GM18502 (cell line): ENCODE measurements around the gene R3HDM2.
"Not testable (repeated sequence)": the region's sequence is repeated elsewhere in the genome, so short reads cannot be mapped to it uniquely, and the experiment has no call there.

Experiments used
- ATAC-seq: cut with Tn5 transposase; IDR thresholded peaks from one replicate; pipeline ENCODE4 v1.9.1; 2021; ENCODE audit warnings: mild to moderate bottlenecking; ENCODE audit not compliant: unreplicated experiment, poor library complexity

The R3HDM2 gene

DNA sequence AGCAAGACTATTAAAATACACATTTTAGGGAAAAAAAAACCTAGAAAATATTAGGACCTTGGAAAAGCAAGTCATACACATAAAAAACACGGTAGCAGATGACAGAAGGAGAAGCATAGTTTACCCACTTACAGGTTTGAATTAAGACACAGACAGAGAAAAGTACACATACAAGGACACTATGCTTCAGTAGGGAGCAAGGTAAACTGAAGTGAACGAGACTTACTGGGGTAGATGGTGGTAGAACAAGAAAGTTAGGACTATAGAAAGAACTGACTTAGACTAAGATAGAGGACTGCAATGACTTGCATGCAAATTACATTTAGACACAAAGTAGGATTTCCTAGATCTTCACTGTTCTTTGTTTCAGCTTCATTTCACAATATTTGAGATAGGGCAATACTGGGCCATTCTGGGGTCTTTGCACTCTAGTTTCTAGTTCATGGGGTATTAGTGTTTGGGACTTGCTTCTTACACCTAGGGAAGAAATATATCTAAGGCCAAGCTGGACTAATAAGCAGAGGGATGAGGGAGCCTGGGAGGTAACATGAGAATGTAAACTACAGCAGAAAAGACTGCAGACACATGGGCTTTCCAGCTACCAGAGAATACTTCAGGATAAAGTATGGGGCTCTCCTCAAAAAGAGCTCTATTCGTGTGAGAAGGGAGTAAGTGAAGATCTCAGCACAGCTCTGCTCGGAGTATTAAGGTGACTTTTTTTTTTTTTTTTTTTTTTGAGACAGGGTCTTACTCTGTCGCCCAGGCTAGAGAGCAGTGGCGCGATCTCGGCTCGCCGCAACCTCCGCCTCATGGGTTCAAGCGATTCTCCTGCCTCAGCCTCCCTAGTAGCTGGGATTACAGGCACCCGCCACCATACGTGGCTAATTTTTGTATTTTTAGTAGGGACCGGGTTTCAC, 152.1 kb downstream of the R3HDM2 start:
- no peak for ATAC-seq

DNA sequence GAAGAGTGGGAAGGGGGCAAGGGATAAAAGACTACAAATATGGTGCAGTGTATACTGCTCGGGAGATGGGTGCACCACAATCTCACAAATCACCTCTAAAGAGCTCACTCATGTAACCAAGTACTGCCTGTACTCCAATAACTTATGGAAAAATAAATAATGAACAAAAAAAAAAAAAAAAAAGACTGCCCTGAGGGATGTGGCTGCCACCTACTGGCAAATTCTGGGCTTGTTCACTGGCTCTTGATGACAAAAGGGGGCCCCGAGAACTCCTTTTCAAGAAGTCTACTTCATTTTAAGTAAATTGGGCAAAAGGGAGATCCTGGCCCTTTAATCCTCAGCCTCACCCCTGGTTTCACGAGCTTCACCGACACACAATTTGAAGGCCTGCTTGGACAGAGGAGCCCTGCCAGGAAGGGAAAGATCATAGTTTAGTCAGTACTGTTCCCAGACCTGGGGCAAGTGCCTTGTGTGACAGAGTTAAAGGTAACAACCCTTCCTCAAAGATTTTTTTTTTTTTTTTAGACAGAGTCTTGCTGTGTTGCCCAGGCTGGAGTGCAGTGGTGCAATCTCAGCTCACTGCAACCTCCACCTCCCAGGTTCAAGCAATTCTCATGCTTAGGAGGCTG, 153.8 kb downstream of the R3HDM2 start:
- ATAC-seq, result no peak

DNA sequence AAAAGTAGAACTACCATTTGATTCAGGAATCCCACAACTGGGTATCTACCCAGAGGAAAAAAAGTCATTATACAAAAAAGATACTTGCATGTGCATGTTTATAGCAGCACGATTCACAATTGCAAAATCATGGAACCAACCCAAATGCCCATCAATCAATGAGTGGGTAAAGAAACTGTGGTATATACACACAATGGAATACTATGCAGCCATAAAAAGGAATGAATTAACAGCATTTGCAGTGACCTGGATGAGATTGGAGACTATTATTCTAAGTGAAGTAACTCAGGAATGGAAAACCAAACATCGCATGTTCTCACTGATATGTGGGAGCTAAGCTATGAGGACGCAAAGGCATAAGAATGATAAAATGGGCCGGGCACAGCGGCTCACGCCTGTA, 154.6 kb downstream of the R3HDM2 start:
- not testable (repeated sequence) for ATAC-seq

DNA sequence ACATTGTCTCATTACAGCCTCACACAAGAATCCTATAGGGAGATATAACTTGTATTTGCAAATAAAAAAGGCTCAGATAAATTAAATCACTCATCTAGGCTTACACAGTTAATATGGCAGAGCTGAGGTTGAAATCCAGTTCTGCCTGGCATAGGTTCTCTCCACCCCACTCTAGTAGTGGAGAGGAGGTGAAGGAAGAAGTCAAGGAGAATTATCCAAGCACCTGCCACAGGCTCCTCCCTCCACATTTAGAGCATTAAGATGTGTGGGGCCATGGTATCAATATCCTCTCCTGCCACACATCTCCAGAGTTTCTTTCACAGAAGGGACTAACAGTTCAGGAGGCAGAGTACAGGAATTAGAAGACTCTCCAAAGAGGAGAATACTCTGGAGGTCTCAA, 157.3 kb downstream of the R3HDM2 start:
- ATAC-seq, result no peak

DNA sequence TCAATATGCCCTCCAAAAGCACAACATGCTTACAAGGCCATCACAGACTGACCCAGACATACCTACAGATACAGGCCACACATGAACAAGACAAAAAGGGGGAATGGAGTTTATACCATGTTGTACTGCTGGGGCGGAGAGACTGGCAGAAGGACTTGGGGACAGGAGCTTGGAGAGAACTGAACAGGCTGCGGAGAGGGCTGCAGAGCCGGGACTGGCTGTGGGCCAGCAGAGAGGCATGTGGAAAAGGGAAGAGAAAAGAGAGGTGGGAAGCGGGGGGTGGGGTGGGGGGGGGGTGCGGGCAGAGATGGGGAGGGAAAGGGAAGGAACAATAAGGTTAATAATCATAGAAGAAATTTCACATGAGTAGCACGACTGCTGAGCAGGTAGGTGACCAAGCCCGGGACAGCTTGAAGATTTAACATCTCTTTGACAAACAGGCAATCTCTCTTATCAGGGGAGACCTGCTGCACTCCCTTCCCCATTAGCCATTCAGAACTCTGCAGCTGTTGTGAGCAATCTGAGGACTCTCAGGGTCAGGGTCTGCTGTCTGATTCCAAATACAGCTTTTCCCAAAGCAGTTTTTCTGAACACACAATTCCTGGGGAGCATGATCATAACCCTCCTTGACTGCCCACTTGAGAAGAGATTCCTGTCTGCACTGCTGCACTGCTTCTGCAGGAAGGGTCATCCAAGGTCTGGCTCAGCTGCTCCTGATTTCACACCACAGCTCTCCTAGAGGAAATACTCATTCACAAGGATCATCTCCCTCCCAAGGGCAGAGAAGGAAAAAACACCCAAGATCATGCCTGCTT, 158.3 kb downstream of the R3HDM2 start:
- no peak for ATAC-seq

DNA sequence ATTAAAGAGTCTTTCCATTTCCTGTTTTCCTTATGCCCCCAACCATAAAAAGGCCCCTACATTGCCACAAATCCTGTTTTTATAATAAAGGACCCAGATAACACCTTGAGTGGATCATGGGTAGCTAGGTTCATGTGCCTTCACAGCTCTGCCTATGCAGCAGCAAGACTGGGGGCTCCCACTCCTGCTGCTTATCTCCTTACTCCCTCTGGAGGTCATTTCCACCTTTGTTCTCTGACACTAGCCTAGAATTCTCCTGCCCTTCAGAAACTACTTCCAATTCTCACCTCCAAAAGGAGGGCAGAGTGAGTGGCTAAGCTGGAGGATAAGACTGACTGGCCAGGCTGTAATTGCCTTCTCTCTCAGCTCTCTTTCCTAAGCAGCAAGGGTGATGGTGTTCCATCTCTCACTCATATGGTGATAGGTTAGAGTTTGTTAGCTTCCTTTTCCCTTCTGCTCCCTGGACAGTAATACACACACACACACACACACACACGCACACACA, 159.8 kb downstream of the R3HDM2 start:
- ATAC-seq, result no peak

DNA sequence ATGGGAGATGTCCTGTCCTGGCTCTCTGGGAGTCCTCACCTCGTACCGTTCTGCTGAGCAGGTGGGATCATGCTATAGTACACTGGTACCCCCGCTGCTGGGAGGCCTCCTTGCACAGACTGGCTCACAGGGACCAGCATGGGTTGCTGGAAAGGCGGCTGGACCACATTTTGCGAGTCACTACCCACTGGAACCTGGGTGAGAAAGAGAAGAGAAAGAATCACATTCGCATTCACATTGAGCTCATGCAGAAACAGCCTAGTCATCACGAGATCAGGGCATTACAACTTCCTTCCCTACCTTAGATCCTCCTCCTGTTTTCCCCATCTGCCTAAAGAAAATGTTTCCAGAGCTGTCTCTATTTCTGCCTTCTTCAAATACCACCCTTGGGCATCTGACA, 162.6 kb downstream of the R3HDM2 start:
- no peak for ATAC-seq

DNA sequence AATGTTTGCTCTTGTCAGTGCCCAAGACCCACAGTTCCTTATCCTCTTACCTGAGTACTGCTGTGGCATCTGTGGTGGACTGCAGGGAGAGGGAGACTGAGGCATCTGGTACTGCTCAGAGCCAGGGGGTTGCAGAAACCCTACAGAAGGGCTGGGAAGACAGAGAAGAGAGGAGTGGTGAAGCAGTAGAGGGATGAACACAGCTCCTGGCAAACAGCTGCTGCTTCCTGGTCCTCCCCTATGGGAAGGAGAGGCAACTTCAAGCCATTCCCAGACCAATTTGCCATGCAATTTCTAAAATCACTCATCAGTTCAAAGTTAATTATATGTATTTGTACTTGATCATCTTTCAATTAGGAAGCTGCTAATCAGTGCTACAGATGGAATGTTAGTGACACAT, 164.2 kb downstream of the R3HDM2 start:
- no peak for ATAC-seq

DNA sequence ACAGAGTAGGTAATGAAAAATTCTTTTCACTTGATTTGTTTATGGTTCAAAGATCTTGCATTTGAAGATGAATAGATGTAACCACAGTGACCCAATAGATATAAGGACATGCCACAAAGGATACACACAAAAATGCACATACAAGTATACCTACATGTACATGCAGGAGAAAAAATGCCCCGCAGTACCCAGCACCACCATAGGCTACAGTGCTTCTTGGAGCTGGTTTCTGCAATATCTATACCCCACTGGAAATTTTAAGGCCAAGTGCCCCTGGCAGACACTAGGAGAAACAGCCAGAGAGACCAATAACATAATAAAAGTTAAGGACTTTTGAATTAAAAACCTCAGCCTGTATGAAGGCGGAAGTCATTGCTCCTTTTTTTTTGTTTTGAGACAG, 167.7 kb downstream of the R3HDM2 start:
- no peak for ATAC-seq

DNA sequence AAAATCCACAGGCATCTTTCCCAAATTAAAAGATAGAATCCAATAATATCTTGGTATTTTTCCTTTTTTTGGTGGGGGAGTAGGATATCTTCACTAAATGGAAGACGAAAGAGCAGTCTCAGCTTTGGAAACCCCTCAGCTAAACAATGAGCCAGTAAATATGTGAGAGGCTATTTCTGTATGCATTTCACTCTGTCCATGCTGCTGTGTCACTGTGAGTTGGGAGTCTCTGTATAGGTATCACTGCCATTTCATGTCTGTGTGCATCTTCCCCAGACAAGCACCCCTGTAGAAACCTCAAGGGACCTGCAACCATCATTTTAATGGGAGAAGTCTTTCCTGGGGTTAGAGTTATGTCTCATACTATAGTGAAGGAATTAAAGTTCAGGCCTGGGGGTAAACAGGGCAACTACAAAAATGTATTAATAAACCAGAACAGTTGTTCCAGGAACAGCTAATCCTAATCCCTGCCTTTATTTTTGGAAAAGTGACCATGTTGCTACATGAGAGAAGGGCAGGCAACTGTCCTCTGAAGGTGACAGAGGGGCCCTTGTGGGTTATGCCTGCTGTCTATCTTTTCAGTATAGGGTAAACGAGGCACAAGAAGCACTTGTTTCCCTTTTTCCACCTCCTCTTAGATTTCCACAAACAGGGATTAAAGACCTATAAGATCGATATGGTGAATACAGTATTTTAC, 168.6 kb downstream of the R3HDM2 start:
- ATAC-seq, result no peak

DNA sequence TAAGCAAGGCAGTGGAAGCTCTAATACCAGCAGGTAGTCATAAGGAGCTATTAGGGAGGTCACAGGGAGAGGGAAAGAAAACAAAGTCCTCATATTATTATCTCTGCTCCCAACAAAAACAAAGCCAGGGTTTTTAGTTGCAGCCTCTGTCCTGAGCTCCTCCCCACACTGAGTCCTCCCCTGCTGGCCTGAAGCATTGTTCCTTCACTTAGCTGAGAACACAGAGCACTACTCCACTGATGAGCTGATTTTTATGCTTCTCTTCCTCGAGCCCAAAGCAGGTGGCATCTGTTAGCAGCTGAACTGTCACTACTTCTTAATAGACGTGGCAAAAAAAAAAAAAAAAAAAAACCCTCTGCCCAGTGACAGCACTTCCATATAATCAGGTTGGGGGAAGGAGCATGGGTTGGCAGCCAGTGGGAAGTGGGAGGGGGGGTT, 169.4 kb downstream of the R3HDM2 start:
- ATAC-seq, result no peak

DNA sequence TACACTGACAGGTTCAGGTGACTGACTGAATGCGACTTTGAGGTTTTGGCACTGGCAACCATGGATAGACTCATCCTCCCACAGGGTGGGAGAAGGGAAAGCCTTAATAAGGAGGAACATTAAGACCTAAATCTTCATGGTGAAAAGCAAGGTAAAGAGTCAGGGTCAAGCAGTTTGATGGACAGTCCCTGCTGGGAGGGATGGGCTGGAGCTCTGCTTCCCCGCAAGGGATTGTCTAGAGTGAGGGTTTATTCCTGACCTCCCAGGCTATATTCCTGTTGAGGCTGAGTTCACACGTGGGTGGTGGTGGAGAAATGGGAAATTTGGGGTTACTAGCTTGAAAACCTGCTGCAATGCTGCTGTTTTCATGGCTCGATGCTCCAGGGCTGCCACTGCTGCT, 170.5 kb downstream of the R3HDM2 start:
- ATAC-seq, result no peak

DNA sequence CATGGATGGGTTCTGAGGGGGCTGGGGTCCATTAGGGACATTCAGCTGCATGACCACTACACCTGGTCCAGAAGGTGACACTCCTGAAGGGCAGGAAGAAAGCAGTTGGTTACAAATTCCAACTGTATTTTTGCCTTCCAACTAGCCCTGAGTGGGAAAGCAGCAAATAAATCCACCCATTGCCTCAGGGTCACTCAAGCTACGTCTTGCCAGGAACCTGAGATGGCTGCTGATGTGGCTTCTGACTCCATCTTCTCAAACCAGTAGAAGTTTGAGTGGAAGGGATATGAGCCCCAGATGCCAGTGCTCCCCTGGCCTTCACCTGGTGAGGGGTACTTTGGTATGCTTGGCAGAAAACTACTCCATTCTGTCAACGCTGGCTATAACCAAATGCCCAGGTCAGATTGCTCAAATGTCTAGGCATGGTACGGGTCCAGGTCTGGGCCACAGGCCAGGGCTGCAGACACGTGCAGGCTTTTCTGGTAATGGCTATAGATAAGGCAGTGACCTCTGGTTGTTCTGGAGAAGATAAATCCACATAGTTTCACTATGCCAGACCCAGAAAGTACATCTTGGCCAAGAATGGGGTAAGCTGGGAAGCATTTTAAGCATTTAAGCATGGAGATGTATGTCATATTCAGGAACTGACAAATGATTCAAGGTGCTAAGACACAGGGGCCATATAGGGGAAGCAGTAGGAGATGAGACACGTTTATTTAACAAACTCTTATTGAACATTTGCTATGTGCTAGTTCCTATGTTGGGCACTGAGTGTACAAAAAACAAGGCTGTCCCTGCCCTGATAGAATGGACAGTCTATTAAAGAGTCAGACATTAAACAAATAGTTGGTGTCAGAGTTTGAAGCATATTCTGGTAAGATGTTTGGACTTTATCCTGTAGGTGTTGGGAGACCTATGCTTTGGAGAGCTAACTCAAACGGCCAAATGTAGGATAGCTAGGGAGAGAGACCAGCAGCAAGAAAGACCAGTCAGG, 171.6 kb downstream of the R3HDM2 start:
- ATAC-seq, result no peak

DNA sequence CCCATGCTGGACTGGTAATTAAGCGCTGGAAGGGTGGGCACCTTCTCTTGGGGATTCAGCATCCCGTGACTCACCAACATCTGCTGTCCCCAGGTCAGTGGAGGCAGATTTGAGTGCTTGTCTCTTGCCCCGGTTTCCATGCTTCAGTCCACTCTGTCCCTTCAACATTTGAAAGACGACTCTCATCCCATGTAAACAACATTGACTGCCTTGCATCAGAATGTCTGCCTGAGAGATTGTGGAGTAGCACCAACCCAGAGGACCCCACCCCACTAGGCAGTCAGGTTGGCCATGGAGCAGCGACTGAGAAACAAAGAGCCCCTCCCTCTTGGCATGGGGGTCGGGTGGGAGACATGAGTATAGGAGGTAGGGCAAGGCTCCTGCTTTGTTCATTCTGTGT, 174.9 kb downstream of the R3HDM2 start:
- no peak for ATAC-seq

DNA sequence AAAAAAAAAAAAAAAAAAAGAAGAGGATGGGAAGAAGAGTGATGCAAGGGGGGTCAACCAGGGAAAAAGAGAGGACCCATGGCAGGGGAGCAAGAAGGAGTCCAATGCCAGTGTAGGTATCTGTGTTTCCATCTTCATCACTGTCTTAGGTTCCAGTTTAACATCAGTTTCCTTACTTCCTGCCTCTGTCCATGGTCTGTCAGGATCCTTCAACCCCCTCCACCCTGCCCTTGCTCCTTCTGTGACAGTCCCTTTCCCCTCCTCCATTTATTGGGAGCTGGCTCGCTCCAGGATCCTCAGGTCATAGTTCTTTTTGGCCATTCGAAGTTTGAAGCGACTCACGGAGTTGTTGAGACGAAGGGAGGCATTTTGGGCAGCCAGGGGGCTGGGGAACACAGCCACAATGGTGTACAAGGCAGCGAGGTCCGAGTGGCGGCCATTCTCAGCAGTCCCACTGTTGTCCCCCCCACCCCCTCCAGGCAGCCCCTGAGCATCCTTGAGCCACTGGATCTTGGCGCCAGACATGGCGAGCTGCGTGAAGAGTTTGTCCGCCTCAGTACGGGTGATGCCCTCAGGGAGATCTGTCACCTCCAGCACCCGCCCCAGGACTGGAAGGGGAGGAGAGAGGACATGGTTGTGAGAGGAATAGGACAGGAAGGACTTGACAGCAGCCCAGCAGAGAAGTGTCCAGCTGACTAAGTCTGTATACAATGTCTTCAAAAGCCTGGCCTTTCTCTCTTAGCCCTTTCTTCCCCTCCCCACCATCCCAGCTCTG, 176.2 kb downstream of the R3HDM2 start:
- no peak for ATAC-seq

DNA sequence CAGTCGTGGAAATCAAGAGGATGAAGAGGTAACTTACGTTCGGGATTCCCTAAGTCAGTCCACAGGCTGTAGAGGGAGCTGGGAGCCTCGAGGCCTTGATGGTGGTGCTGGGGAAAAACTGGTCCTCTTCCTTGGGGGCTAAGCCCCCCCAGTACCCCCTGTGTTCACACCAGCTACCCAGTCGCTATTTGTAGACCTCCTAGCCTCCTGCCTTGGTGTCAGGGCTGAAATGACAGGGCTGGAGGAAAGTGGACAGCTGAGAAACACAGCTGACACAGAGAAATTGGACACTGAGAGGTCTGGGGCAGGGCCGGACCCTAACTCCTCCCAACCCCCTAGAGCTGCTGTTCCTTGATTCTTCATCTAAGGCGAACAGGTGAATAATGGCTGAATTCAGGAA, 179.9 kb downstream of the R3HDM2 start, which contains the start of gene STAC3:
Gene STAC3, minus strand, starts transcription at position 232 of the 400 bp plus-strand sequence. CDS start 1,551 bp downstream, outside the sequence.
- ATAC-seq, result no peak

DNA sequence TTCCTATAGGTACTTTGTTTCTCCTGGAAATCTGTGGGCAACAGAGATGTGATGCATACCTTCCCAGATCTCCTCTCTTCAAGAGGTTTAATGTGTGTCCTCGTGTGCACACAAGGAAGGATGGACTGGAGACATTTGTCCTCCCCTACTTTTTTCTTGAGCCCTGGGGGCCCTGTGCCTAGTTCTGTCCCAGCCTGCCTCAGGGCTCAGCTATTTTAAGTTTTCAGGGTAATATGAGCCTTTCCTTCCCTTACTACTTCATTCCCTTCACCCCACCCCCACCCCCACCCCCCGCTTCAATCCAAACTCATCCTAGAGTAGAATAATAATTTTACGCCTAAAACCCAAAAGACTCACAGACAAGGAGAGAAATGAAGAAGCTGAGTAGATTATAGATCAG, 180.3 kb downstream of the R3HDM2 start:
- ATAC-seq, result no peak
